GM20000 (cell line): ENCODE results near the gene ABCA10.

Source experiments
- DNase-seq: peaks from one replicate; pipeline ENCODE4 v3.0.0; 2012; ENCODE audit warnings: low spot score
- CTCF ChIP-seq: IDR thresholded peaks from 2 replicates; pipeline ENCODE4 v1.5.1; 2012; ENCODE audit warnings: mild to moderate bottlenecking, control low read depth; ENCODE audit errors: extremely low read depth, missing control alignments

Gene ABCA10

GRCh38 chr17:69228018-69228417 is 606 bp downstream of the ABCA10 start:
- no peak for TF ChIP-seq CTCF
- DNase-seq = no peak

DNA sequence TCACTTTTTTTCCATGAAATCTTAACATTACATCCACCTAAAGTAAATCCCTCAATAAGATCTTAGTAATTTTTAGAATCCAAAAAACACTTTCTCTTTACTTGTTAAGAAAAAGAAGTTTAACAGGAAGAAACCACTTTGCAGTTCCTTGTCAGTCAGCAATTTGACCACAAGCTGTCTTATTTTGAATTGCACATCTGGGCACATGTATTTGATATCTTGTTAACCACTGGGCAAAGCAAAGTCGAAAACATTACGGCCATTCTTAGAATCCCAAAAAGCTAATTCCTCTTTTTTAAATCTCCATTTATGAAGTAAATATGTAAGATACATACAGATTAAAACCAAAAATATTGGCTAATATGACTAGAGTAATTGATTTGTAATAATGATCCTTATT is 1.1 kb downstream of the ABCA10 start:
- TF ChIP-seq CTCF = no peak
- no peak for DNase-seq

DNA sequence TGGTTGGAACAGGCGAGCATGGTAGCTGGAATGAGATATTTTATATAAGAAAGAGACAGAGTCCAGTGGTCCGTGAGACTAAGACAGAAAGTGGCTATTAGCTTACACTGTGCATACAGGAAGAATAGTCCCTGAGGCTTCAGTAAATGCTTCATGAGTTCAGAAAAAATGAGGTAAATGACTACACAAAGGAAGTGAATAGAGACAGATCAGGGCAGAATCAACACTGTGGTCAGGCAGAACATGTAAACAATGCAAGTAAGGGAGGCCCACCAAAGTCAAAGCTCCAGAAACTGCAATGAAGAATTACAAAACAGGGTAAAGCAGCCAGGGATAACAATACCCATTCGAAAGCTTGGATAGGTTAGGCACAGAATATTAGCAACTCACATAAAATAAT is 4.8 kb downstream of the ABCA10 start:
- peak; percentile 18 for DNase-seq
- TF ChIP-seq CTCF = no peak

GRCh38 chr17:69222707-69223258 is 5.8 kb downstream of the ABCA10 start:
- TF ChIP-seq CTCF = no peak

DNA sequence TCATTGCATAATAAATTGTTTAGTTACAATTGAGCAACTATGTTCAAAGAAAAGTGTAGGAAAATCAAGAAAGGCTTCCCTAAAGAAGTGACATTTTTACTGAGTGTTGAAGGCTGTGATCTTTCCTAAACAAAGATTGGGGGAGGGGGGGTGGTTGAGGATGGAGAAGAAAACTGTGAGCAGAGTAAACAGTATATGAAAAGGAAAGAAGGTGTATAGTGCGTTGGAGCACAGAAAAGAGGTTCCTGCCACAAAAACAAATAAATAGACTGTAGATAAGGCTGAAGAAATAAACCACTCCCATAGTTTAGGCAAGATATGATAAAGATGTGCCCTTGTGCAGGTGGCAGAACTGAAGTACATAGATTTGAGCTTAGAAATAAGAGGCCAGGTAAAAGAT is 8.5 kb downstream of the ABCA10 start:
- no peak for TF ChIP-seq CTCF

More at GRCh38 chr17:69222707-69223258, 5.8 kb downstream of the ABCA10 start:
- DNase-seq = no peak

DNA sequence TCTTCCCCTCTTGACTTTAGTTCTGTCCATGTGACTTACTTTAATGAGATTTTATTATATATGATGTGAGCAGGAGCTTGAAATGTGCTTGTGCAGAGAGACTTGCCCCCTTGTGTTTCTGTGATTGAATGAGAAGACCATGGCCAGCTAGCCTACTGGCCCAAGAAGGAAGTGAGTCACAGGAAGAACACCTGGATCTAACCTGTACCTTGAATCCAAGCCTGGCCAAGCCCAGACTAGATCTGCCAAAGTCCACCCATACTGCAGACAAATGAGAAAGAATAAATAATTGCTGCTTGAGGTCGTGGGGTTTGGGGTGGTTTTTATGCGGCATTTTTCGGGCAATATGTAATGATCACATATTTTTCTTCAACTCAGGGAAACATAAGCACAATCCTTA is 9.6 kb downstream of the ABCA10 start:
- TF ChIP-seq CTCF = no peak
- DNase-seq = no peak

More for the DNA sequence above, 8.5 kb downstream of the ABCA10 start:
- no peak for DNase-seq

DNA sequence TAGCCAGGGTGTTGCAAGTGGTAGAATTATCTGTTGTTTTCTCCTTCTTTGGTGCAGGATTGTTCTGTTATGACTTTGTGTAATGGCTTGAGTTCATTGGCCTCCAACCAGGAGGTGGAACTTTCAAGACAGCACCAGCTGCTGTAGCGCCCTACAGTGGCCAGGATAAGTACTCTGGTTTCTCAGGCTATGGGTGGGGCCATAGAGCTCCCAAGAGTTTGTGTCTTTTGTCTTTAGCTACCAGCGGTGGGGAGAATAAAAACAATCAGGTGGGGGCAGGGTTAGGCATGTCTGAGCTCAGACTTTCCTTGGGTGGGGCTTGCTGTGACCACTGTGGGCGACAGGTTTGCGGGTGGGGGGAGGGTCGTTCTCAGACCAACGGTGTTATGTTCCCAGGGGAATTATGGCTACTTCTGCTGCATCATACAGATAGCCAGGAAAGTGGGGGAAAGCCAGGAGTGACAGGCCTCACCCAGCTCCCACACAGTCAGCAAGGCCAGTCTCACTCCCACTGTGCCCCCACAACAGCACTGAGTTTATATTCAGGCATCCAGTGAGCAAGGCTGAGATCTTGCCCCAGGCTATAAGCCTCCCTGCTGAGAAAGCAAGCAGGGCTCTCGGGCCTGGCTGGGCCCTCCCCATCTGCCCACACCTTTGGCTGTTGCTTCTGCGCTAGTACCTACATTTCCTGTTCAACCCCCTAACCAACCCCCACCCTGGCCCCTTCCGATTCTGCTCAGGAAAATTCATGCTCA is 15.4 kb downstream of the ABCA10 start:
- no peak for TF ChIP-seq CTCF
- DNase-seq = no peak
